ENCODE results near the gene TCTN1. TPM values are rescaled to one million over a fixed set of nuclear protein-coding genes. Genes with fewer than 3 reads are reported as not detected.
A peak's percentile ranks its signal among the peaks of the same experiment; 100 is the strongest.
"Not testable (repeated sequence)": the region's sequence is repeated elsewhere in the genome, so short reads cannot be mapped to it uniquely, and the experiment has no call there.

TCTN1 gene
- total and polyA plus RNA-seq, 11 donors: 12.6 to 27.7 (median 19.0) TPM

DNA sequence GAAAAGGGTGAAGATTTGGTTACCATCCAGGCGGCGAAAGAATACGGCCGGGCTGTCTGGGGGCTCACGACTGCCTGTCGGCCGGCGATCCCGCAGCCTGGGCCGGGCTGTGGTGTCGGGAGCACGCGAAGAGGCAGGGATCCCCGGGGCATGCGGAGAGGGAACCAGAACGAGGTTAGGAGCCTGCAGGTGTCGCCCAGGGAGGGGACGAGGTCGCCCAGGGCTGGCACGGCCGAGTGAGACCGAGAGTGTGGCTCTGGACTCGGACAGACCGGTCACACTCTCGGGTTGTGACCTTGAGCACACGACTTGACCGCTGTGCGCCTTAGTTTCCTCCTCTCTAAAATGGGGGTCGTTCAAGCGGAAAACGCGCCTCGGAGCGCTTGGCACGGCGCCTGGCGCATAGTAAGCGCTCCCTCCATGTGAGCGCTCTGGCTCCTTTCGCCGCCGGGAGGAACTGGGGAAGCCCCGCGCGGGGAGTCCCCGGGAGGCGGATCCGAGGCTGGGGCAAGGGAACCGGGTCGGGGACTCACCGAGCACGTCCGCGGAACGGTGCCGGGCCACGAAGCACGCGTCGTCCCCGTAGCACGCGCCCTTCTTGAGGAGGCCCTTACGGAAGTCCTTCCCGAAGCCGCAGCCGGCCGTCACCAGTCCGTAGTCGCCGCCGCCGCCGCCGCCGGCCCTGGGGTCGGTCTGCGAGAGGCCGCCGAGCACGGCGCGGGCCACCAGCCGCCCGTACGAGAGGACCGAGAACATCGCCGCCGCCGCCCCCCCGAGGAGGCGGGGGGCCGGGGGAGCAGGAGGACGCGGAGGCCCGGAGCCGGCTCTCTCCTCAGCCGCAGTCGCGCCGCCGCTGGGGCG lies 31.4 kb upstream of the TCTN1 start:
- 1% methylated on average over 22 to 104 of the region's 104 CpGs for WGBS, 4 donors
- ATAC-seq: peak in 3 of 4 donors; percentile 25 to 50 (median 34)
- Histone ChIP-seq H3K4me1 (peaks cover 6 to 75% (median 54%) of the 10 kb centered on the region in 12 donors), H3K27ac (peak overlapping the region; percentile 88 to 98 (median 96)), H3K27me3 (no peaks in the 10 kb centered on the region), H3K4me3 (peak overlapping the region; percentile 71 to 99 (median 94)), H3K9me3 (no peaks in the 10 kb centered on the region), H3K36me3 (no peaks in the 10 kb centered on the region)
- TF ChIP-seq POLR2A (IDR thresholded peaks at IDR 0.05): no peak
- intact Hi-C loops (cut with DNase I): loop anchor here in 9 of 10 donors (5.0 to 10.0 kb wide), 4 partner anchors 35 to 48 kb away; no protein-coding TSS in a partner anchor
- DNase-seq: peak; percentile 59 to 85 (median 70)

DNA sequence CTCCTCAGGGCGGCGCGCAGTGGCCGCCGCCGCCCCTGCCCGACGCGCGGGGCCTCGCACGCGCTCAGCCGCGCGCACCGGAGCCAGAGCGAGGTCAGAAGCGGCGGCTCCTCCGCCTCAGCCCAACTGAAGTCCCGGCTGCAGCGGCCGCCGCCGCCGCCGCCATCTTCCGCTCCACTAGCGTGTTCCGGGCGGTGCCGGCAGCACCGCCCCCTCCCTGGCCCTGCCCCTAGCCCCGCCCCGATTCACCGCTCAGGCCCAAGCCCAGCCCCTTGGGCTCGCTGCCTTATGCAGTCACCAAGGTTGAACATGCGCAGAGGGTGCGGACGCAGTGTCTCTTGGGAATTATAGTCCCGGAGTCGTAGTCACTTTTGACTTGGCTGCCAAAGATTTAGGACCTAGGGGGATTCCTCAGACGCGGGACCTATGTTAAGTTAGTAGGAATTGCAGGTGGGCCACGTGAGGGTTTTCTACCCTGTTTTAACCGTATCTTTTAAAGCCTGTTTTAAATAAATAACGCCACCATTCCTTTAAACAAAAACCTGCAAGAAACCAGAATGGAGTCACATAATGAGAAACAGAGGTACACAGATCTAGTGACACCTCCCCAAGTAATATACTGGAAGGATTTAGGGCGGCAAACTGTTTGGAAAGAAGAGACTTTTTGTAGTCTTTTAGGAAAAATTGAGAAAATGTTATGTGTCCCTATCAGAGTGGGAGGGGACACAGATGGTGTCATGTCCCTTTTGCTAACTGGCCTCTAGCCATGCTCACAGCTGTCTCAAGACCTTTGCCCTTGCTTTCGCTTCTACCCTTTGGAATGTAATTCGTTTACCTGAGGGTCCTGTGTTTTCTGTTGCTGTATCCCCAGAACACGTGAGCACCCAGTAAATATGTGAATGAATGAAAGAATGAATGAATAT lies 30.5 kb upstream of the TCTN1 start, which contains the start of gene PPTC7:
PPTC7 (minus strand) TSS at position 182 of the 923 bp plus-strand sequence. CDS start 287 bp downstream, outside the sequence.
- intact Hi-C loops (cut with DNase I): loop anchor here in 9 of 10 donors (5.0 to 10.0 kb wide), 4 partner anchors 36 to 49 kb away; no protein-coding TSS in a partner anchor
- WGBS, 4 donors: 2 to 6% (median 3%) methylated on average over 30 to 52 of the region's 52 CpGs

DNA sequence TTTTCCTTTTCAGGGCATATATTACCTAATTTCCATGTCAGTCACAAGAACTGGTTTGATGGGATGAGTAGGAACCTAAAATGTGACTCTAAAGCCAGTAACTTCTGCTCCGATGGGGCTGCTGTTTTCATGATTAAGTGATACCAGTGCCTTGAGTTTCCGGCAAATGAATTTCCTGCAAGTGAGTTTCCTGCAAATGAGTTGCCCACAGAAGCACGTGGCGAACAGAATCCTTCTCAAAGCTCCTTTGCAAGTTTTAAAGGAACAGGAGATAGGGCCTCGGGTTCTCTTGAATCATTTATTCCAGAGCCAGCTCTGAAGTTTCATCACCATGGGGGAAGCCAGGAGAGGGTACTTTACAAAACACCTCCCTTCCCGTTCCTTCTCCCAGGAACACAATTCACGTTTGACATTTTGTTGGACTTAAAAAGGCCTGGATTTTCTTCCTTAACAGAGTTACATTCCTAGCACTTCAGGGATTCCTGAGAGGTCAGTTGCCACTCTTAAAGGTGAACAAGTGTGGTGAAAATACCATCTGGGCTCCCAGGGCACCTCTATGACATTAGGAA lies 28.6 kb upstream of the TCTN1 start:
- H3K9me3 ChIP-seq: no peaks in the 10 kb centered on the region
- H3K4me3 ChIP-seq: no peak overlapping the region
- H3K36me3 ChIP-seq: no peaks in the 10 kb centered on the region
- peak overlapping the region; percentile 6 to 98 (median 92) for H3K27ac ChIP-seq
- DNase-seq: peak in 1 of 5 donors; percentile 18
- WGBS, 4 donors: 20 to 29% (median 21%) methylated on average over 7 of the region's 7 CpGs
- no peaks in the 10 kb centered on the region for H3K27me3 ChIP-seq
- TF ChIP-seq POLR2A (IDR thresholded peaks at IDR 0.05) (no peak), CTCF (IDR thresholded peaks at IDR 0.05) (no peak)
- intact Hi-C loops (cut with DNase I): loop anchor here in 2 of 10 donors (5.0 to 10.0 kb wide), 2 partner anchors 48 to 51 kb away; no protein-coding TSS in a partner anchor
- peak in 1 of 4 donors; percentile 5 for ATAC-seq
- peaks cover 4 to 52% (median 33%) of the 10 kb centered on the region in 12 donors for H3K4me1 ChIP-seq

More for the DNA sequence above, 30.5 kb upstream of the TCTN1 start, which contains the start of gene PPTC7:
- Histone ChIP-seq H3K27ac (peak within 1 kb of the TSS; percentile 88 to 98 (median 96)), H3K36me3 (no peaks in the 10 kb centered on the region), H3K27me3 (no peaks in the 10 kb centered on the region), H3K9me3 (no peaks in the 10 kb centered on the region), H3K4me1 (peaks cover 4 to 66% (median 45%) of the 10 kb centered on the region in 12 donors), H3K4me3 (peak within 1 kb of the TSS; percentile 71 to 99 (median 94))
- TF ChIP-seq POLR2A (IDR thresholded peaks at IDR 0.05) (peak in 1 of 2 donors; percentile 91), CTCF (IDR thresholded peaks at IDR 0.05) (no peak)
- DNase-seq (peak; percentile 97 to 99 (median 98)), ATAC-seq (peak; percentile 94 to 99 (median 98))

DNA sequence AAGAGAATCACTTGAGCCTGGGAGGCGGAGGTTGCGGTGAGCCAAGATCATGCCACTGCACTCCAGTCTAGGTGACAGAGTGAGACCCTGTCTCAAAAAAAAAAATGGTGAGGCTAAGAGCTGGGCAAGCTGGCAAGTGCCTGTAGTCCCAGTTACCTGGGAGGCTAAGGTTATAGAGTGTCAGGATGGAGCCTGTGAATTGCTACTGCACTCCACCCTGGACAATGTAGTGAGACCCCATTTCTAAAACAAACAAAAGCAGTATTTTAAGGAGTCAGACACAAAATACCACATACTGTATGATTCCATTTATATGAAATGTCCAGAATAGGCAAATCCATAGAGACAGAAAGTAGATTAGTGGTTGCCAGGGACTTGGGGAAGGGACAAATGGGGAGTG lies 26.8 kb upstream of the TCTN1 start:
- H3K4me1 ChIP-seq: peaks cover 4 to 54% (median 34%) of the 10 kb centered on the region in 12 donors
- not testable (repeated sequence) for H3K36me3 ChIP-seq, DNase-seq, H3K27ac ChIP-seq, H3K4me3 ChIP-seq, H3K27me3 ChIP-seq, ATAC-seq, H3K9me3 ChIP-seq
- WGBS, 4 donors: 95 to 100% (median 100%) methylated on average over 2 of the region's 2 CpGs
- intact Hi-C loops (cut with DNase I): loop anchor here in 2 of 10 donors (5.0 to 10.0 kb wide), 2 partner anchors 50 to 52 kb away; no protein-coding TSS in a partner anchor
